HEK293T (cell line): ENCODE results near the gene FOXO1.

ENCODE experiments used
- ARNT ChIP-seq: fragments of 450-650 bp; IDR thresholded peaks from 2 replicates; pipeline ENCODE4 v1.6.1; 2017; ENCODE audit warnings: mild to moderate bottlenecking
- BHLHE40 ChIP-seq: fragments of 450-650 bp; IDR thresholded peaks from 2 replicates; pipeline ENCODE4 v1.6.1; 2016; ENCODE audit warnings: mild to moderate bottlenecking, moderate library complexity, borderline replicate concordance
- ELF4 ChIP-seq: fragments of 450-650 bp; IDR thresholded peaks from 2 replicates; pipeline ENCODE4 v1.6.1; 2017; ENCODE audit warnings: antibody characterized with exemption
- FOXA1 ChIP-seq: fragments of 450-650 bp; IDR thresholded peaks from 2 replicates; pipeline ENCODE4 v1.6.1; 2016; ENCODE audit warnings: mild to moderate bottlenecking
- FOXK2 ChIP-seq: fragments of 450-650 bp; IDR thresholded peaks from 2 replicates; pipeline ENCODE4 v1.6.1; 2016; ENCODE audit warnings: mild to moderate bottlenecking
- FOXM1 ChIP-seq: fragments of 450-650 bp; IDR thresholded peaks from 2 replicates; pipeline ENCODE4 v1.6.1; 2017; ENCODE audit warnings: mild to moderate bottlenecking, borderline replicate concordance
- HDGF ChIP-seq: fragments of 450-650 bp; IDR thresholded peaks from 2 replicates; pipeline ENCODE4 v1.6.1; 2017; ENCODE audit warnings: antibody characterized with exemption, borderline replicate concordance
- L3MBTL2 ChIP-seq: fragments of 450-650 bp; conservative IDR thresholded peaks from 2 replicates; pipeline ENCODE4 v1.6.1; 2016; ENCODE audit warnings: mild to moderate bottlenecking
- LEF1 ChIP-seq: fragments of 450-650 bp; IDR thresholded peaks from 2 replicates; pipeline ENCODE4 v1.6.1; 2017; ENCODE audit warnings: mild to moderate bottlenecking, borderline replicate concordance
- NFRKB ChIP-seq: fragments of 450-650 bp; IDR thresholded peaks from 2 replicates; pipeline ENCODE4 v1.6.1; 2016; ENCODE audit warnings: mild to moderate bottlenecking, moderate library complexity
- SP1 ChIP-seq: fragments of 450-650 bp; IDR thresholded peaks from 2 replicates; pipeline ENCODE4 v1.6.1; 2017
- SUZ12 ChIP-seq: fragments of 450-650 bp; IDR thresholded peaks from 2 replicates; pipeline ENCODE4 v1.6.1; 2016; ENCODE audit warnings: mild to moderate bottlenecking
- ZNF384 ChIP-seq: fragments of 450-650 bp; IDR thresholded peaks from 2 replicates; pipeline ENCODE4 v1.6.1; 2016
- TF ChIP-seq, protein P1 (sequence below): fragments of 450-650 bp; IDR thresholded peaks from 2 replicates; pipeline ENCODE4 v1.6.1; 2016

DNA sequence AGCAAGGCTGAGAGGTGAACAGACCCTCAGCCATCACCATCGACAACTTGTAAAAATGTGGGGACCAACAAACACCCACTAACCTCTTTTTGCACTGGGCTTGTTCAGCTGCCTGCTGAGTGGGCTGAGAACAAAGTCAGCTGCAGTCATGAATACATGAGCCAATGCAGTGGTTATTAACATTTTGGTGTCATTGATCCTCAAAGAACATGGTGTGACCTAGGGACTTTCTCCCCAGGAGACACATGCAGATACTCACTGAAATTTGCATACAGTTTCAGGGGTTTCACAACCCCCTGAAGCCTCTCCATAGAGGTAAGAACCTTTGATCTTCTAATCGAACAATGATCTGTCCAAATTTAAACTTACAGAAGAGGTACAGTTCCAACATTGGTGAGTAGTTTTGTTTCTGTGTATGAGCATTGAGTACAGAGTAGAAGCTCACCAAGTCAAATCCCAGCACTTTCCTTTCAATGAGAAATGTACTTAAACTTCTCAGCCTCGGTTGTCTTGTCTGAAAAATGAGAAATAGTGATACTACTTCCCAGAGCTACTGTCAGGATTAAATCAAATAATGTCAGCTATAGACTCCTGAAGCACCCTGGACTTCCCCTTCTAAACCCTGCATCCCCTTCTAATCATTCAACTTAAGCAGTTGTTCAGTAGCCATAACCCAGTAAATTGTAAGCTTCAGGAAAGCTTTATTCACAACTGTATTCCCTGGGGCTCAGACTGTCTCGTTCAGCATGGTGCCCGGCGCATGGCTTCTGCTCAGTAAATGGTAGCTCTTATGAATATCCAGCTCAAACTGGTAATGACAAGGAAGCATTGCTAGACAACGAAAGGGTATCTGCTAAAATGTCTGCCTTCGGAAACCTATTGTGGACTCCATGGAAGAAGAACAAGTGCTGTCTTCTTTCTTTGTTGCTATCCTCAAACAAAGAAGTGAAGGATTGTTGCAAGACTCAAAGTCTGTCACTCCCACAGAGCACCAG is 148.7 kb downstream of the FOXO1 start:
- TF ChIP-seq FOXA1 (no peak), FOXM1 (no peak), L3MBTL2 (no peak), LEF1 (no peak), HDGF (no peak), NFRKB (no peak), FOXK2 (no peak), SP1 (no peak), BHLHE40 (no peak), ELF4 (no peak), ZNF384 (no peak), SUZ12 (no peak), ARNT (no peak)
- TF ChIP-seq, protein P1, sequence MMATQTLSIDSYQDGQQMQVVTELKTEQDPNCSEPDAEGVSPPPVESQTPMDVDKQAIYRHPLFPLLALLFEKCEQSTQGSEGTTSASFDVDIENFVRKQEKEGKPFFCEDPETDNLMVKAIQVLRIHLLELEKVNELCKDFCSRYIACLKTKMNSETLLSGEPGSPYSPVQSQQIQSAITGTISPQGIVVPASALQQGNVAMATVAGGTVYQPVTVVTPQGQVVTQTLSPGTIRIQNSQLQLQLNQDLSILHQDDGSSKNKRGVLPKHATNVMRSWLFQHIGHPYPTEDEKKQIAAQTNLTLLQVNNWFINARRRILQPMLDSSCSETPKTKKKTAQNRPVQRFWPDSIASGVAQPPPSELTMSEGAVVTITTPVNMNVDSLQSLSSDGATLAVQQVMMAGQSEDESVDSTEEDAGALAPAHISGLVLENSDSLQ, result no peak
